CD4-positive, alpha-beta T cell treated with Interleukin-6 for 4 hours (primary cell): Measurements from ENCODE around the gene EFNB2.

ENCODE experiments used
- DNase-seq: peaks from one replicate; pipeline ENCODE4 v3.0.0-alpha.2; 2020; ENCODE audit warnings: mixed read lengths

The EFNB2 gene

GRCh38 chr13:106523576-106523975 lies 11.9 kb downstream of the EFNB2 start:
- DNase-seq, result no peak

GRCh38 chr13:106522898-106523525 lies 12.4 kb downstream of the EFNB2 start:
- DNase-seq, result no peak

DNA sequence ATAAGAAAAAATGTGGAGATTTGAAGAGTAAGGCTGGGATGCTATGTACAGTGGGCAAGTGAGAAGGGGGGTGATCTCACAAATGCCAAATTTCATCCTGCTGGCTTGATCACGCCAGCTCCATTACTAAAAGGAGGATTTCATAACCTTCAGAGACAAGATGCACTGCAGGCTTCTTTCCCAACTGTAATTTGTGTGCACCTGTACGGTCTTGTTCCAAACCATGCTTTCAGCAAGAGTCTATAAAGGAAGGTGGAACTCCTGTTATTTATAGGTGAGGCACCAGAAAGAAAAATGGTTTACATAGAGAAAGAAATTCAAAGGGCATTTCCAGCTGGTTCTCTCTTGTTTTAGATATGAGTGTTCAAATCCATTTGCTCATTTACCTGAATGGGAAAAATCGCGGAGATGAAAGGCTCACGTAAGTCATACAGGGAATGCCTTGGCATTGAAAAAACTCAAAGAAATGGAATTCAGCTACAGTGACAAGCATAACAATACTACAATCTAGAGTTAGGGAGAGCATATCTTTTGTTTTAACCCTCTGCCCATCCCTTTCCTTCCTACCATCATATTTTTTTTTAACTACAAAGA lies 13.3 kb downstream of the EFNB2 start:
- no peak for DNase-seq

DNA sequence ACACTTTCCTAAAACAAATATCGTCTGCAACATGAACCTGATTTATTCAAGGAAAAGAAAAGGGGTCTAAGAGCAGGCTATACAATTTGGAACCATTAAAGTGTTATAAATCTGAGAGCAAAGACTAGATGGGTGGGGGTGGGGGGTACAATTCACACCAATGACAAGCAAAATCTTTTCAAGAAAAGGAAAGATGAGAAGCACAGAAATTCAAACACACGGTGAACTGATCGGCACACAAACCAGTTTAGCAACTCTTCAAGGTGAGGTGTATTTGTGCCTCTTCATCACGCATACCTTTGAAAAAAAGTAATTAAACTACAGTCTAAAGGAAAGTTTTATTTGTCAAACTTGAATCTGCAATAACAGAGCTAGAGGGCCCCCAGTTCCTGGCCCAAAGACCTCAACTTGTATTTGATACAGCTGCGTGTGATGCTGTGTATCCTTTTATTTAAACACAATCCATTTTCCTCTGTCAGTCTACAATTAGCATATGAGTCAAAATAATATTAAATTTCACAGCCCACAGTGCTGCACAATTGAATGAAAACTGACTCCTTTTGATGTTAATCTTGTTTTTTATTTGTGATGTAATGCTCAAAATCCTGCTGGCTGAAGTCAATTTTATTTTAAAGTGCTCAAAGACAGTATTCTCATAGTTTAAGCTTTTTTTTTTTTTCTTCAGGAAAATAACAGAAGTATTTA lies 14.2 kb downstream of the EFNB2 start:
- no peak for DNase-seq

- no peak for DNase-seq
Observed at GRCh38 chr13:106520251-106521054, 15.0 kb downstream of the EFNB2 start.

DNA sequence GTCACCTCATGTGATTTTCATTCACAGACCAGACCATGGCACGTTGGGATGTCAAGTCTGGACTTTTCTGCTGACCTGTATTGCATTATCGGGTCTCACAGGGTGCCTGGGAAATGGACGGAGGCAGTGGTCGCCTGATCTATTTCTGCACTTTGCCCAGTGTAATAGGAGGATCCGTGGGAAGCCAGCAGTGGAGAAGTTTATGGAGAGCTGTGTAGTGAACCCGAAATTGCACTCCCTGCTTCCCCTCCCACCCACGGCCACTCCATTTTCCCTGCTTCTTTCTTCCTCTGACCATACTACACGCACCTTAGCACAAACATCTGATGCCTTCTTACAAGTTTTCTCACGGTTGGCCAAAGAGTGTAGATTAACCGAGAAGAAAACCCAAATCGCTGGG lies 16.9 kb downstream of the EFNB2 start:
- no peak for DNase-seq

DNA sequence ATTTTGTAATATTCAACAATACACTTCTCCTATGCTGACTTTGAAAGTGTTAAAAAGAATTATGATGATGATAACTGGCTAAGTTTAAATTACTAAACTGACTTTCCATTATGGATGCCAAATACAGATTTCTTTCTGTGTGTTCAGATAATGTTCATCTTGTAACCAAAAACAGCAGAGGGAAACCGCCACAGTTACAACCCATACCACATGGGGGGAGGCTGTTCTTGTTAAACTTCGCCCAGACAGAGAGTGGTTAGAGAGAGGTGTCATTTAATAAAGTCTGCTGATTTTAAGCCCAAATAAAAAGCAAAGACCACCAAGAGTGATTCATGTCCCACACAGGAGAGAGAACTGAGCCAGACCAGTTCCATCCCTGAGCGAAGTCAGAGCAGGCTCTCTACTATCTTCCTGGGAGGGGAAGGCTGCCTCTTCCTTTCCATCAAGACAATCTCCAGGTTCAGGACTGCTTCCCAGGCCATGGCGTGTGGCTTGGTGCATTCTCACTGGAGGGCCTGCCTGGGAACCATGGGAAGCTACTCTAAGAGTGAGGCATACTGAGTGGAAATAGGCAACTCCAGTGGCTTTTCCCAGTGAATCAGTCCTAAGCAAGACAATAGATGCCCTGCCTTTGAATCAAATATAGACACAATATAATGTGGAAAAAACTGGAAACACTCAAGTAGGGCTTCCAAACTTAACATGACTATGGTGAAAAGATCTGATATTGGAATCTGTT lies 18.2 kb downstream of the EFNB2 start:
- no peak for DNase-seq

DNA sequence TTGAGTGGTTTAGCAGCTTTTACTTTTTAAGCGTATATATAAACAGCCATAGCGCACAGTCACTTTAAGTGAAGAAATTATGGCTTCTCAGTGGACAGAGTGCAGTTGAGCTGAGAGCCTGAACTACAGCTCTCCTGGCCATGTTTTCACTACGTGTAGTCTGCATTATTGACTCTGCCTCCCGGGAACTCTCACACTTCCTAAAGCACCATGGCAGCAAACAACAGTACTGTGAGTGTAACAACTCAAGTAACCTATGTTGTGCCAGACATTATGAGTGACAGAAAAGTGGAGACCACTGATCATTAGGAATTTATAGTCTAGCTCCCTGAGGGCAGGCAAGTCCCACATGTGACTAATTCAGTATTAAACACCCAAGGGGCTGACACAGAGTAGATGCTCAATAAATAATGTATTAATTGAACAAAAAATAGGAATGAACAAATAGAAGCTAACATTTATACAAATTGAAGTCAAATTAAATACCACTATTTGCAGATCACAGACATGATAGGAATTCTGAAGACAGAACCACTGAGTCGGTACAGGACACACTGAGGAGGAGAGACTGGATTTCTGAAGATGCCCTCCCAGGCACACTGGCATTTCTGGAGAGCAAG lies 19.7 kb downstream of the EFNB2 start:
- no peak for DNase-seq

GRCh38 chr13:106514928-106515634 lies 20.4 kb downstream of the EFNB2 start:
- no peak for DNase-seq

DNA sequence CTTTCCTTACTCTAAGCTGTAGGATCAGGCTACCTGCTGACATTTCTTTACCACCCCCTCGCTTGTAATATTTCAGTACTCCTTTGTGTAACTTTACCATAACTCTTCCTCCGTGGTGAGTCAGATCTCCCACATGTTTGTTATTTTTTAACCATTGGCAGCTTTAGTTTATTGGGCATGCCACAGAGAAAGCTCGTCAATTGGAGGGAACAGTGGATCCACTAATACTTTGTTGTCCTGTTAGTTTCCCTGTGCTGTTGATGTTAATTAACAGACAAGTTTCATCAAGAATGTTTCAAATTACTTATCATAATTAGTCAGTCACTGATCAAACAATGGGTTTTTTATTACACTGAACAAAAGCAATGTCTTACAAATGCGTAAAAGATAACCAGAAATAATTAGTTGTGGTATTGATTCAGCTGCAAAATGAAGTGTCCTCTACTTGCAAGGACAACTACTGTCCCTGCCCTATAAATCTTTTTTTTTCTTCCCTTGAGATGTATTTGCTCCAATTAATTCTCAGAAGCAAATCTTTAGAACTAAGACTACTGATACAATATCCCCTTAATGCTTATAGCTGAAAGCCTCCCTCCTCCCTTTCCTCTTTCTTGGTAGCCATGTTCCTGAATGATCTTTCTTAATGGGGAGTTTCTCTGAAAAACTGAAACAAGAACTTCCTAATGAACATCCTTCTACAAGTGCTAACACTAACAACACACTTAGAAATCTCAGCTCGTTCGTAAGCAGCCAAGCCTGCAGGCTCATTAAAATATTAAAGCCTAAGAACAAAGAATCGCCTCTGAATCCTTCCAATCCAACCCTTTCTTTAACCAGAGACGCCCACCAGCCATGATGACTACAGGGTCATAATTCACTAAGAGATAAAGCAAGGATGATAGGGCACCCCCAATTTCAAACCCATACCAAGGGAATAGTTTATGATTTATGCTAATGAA lies 22.2 kb downstream of the EFNB2 start:
- DNase-seq, result no peak

DNA sequence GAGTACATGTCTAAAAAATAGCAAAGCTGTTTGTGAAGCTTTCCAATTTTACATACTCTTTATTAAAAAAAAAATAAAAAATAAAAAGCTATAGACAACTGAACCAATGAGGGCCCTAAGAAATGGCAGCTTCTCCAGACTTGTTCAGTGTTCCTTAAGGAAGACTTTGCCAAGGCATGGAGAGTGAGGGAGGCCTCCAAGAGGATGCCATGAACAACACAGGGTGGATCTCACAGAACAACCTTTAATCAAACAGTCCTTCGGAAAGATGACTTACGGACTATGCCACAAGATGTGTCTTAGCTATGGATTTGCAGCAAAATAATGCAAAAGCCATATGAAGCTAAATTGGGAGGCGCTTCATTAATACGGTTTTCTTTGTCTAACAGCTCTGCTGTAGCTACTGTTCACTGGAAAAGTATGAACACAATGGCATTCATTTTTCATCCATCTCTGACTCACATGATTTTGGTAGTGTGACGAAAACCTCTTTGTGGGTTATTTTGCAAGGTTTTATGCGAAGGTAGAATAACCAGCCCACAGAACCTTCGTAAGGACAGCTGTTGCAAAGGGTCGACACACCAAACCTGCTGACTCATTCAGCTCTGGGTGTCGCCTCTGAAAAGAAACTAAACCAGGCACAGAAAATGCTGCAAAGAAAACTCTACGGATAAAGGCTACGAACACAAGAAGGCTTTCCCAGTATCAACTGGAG lies 27.7 kb downstream of the EFNB2 start:
- no peak for DNase-seq

- DNase-seq, result no peak
Observed at GRCh38 chr13:106506286-106506685, 29.2 kb downstream of the EFNB2 start.

DNA sequence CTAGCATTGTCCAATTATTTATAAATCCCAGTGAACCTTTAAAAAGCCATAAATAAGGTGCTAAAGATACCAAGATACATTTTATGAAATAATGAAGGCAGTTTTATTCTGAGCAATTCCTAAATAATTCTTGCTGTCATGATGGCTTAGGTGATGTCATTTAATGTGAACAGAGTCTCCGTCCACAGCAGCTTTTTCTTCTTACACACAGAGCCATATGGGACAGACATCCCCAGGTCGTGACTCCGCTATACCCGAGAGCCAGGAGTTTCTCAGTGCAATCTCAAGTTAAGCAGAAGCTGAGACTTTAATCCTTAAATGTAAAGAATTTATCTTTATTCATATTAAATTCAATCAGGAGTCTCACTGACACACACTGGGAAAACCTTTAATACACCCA lies 29.7 kb downstream of the EFNB2 start:
- DNase-seq, result no peak

DNA sequence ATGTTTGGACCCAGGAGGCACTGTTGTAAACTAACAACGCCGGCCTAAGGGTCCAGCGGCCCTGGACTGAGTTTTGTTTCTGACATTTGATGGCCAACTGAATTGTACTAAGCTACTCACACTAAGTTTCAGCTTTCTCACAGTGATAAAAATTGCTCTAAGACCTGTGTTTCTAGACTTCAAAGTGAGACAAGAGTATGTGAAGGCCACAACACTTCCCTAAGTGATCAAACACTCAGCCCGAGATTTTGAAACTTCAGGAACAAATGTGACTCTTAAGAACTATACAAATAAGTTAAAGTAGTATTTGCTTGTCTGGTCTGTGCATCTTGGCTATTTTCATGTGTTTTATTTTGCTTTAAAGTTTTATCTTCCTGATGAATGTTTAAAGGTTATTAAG lies 30.2 kb downstream of the EFNB2 start:
- no peak for DNase-seq

DNA sequence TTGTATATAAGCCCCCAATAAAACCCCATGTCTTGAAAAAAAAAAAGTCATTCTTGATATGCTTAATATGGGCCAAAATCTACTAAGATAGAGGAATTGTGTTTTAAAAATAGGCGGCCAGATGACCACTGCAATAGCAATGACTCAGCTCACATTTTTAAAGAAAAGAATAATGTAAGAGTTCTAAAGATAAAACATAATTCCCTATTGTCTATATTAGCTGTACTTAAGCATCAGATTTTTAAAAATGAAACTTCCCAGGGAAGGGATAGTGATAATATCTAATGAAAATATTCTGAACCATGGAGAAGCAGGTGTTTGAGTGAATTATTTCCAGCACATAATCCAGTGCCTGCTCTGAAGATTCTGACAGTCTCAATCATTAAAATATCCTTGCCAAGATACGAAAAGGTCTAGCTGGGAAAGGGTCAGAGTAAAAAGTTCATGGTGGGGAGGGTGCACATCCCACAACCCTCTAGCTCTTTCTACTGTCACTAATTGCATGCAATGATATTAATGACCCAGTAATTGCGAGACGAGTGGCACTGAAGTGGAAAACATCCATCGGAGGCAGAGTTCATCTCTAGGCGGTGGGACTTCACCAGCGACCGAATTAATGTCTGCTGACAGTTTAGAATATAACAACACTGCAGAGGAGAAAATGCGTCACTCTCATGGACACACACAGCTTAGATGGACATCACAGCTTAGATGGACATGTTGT lies 31.6 kb downstream of the EFNB2 start:
- no peak for DNase-seq

DNA sequence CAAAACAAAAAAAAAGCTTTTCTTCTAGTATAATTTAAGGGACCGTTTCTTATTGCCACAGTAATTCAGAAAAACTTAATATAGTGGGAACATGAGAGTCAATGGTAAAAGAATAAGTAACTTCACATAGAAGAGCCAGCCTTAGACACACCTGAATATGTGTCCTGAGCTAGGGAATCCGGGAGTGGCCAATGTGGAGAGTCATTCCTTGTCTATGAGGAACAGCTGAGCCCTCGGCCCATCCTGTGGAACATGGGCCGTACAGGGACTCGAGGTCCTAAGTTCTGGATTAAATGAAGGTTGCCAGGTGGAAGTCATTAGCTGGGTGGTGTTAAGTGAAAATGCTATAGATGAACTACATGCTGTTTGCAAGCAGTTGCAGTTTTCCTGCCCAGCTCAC lies 32.2 kb downstream of the EFNB2 start:
- no peak for DNase-seq

- no peak for DNase-seq
Observed at GRCh38 chr13:106500445-106500844, 35.0 kb downstream of the EFNB2 start.

DNA sequence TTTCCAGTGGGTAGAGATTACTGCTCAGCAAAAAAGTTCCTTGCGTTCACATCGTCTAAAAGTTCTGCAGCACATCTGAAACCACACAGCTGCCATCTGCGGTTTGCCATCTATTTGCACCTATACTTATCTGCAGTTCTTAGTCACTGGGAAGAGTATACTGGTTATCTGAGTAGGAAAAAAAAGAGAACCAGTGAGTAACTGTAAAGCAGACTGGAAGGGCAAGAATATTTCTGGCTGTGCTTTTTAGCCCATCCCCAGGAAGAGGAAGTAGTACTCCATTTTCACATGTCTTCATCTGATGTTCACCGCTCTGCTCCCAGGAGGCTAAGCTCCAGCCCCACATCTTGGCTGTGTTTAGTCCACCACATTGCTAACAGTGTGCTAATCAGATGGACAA lies 35.6 kb downstream of the EFNB2 start:
- no peak for DNase-seq

DNA sequence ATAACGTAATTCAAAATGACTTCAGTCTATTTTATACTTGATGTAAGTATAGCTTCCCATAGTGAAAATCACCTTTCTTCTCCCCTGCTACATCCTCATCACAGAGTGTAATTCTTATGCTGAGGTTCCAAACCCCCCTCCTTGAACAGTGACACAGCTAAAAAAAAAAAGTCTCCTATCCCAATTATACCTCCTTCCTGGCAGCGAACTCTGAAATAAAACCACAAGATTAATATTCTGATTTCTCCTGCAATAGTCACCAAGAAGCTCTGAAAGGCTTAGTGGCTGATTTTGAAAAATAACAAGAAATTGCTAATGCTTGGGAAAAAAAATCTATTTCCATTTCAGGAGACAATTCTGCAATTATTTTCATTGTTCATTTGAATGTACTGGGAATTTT lies 36.3 kb downstream of the EFNB2 start:
- DNase-seq, result no peak
